Neuron (in vitro differentiated cells): ENCODE data around the gene CAMK2G.

ENCODE experiments used
- H2AFZ ChIP-seq: one replicate; pipeline ENCODE4 v1.6.1; 2013; ENCODE audit warnings: low read depth, mild to moderate bottlenecking, inconsistent platforms, low read length, moderate library complexity
- H3K27me3 ChIP-seq: one replicate; pipeline ENCODE4 v1.6.1; 2013; ENCODE audit warnings: low read length; ENCODE audit not compliant: insufficient read depth
- H3K36me3 ChIP-seq: one replicate; pipeline ENCODE4 v1.6.1; 2013; ENCODE audit warnings: low read length; ENCODE audit not compliant: insufficient read depth
- H3K4me1 ChIP-seq: one replicate; pipeline ENCODE4 v1.6.1; 2013; ENCODE audit warnings: low read length; ENCODE audit not compliant: insufficient read depth
- H3K4me3 ChIP-seq: 2 replicates; pipeline ENCODE4 v1.5.1; 2013; ENCODE audit warnings: mild to moderate bottlenecking, low read length, moderate library complexity
- H3K9me3 ChIP-seq: one replicate; pipeline ENCODE4 v1.6.1; 2013; ENCODE audit warnings: low read length

The CAMK2G gene

DNA sequence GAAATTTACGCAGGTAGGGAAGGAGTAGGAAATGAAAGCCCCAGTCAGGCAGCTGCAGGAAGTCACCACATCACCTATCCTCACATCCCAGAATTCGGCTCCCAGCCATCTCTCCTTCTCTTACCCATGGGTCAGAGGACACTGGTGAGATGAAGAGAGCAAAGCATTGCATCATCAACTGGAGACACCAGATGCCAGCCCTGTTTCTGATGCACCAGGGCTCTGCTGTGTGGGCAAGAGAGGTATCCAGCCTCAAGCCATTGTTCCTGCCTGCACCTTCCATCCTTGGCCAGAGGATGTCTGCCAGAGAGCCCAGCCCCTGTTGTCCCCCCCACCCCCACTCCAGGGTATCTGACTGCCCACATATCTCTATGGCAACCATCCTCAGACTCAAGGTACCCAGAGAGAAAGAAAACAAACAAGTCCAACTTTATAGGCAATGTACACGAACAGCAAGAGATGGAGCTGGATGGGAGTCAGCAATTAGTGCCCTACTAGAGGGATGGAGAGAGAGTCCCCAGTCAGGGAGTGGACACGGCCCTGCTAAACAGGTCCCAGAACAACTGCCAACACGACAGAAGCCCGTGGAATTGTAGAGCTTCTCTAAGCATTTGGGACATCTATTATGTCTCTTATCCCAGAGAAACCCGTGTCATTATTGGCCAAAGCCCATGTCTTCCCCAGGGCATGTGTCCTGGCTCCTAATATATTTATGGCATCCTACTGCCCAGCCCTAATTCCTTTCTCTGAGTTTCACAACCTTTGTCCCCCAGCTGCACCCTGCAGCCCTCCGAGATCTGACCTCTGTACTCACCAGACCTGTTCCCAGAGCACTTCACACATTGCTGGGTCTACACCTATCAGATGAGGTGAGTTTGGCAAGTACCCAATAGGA lies 2.8 kb downstream of the CAMK2G start:
- H3K9me3 ChIP-seq: no peaks in the 10 kb centered on the region
- H2AFZ ChIP-seq: no peak overlapping the region
- peaks cover 5% of the 10 kb centered on the region for H3K36me3 ChIP-seq
- no peak overlapping the region for H3K4me3 ChIP-seq
- peaks cover 2% of the 10 kb centered on the region for H3K4me1 ChIP-seq
- H3K27me3 ChIP-seq: no peaks in the 10 kb centered on the region

DNA sequence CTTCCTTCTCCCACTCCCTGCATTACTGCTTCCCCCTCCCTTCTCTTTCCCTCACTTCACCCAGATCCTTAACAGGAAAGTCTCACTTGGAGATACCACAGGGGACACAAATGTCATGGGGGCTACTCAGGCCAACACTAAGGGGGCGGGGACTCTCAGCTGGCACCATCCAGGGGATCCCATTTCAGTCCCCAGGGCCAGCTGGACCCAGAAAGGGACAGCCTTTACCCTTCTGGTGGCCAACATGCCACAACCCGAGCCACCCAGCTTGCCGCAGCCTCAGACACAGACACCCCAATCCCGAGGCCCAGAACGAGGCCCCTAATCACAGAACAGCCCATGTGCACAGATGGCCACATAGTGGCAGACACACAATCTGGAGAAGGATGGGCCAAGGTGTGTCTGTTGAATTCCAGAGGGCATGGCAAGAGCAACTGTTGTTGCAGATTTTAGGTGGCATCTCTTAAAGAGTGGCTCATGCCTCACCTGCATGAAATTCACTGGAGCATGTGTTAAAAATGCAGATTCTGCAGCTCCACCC lies 5.6 kb downstream of the CAMK2G start:
- H3K36me3 ChIP-seq: peaks cover 5% of the 10 kb centered on the region
- H3K4me1 ChIP-seq: peaks cover 2% of the 10 kb centered on the region
- H3K4me3 ChIP-seq: no peak overlapping the region
- no peaks in the 10 kb centered on the region for H3K27me3 ChIP-seq
- no peak overlapping the region for H2AFZ ChIP-seq
- no peaks in the 10 kb centered on the region for H3K9me3 ChIP-seq

DNA sequence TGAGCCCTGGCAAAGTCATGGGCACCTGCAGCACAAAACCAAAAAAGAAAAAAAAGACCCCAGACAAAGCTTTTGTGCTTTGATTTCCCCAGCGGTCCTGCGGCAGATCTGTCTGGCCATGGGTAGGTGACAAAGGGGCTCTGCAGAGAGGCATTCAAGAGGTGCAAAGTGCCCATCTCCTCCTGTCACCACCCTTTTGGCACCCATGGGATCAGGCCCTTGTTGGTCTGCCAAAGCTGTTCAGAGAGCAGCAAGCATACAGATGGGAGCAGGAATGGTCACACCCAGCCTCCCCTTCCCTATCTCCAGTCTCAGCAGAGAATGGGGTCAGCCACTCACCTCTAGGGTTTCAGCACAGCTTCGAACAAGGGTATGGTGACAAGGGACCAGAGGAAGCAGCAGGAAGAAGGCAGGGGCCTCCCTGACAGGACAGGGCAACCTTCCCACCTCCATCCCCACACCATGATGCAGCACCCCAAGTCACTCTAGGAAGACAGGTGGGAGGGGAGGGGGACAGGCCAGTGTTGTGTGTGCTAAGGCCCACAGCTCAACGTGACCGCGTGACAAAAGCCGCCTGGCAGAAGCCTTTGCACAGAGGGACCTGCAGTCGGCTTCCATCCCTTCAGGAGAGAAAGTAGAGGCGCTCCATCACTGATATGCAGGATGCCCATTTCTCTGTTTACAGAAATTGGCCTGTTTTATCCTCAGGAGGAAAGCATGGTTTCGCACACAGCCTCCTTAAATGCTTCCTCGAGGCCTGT lies 6.3 kb downstream of the CAMK2G start:
- Histone ChIP-seq H3K4me3 (no peak overlapping the region), H3K27me3 (no peaks in the 10 kb centered on the region), H3K4me1 (no peaks in the 10 kb centered on the region), H3K9me3 (no peaks in the 10 kb centered on the region), H2AFZ (no peak overlapping the region), H3K36me3 (peaks cover 5% of the 10 kb centered on the region)

- Histone ChIP-seq H3K27me3 (no peaks in the 10 kb centered on the region), H3K36me3 (peaks cover 5% of the 10 kb centered on the region), H3K9me3 (no peaks in the 10 kb centered on the region), H3K4me1 (no peaks in the 10 kb centered on the region), H2AFZ (no peak overlapping the region), H3K4me3 (no peak overlapping the region)
Observed at GRCh38 chr10:73867126-73867807, 7.1 kb downstream of the CAMK2G start.

- Histone ChIP-seq H2AFZ (no peak overlapping the region), H3K27me3 (no peaks in the 10 kb centered on the region), H3K4me1 (no peaks in the 10 kb centered on the region), H3K9me3 (no peaks in the 10 kb centered on the region), H3K36me3 (peaks cover 5% of the 10 kb centered on the region), H3K4me3 (no peak overlapping the region)
Observed at GRCh38 chr10:73866621-73867020, 7.7 kb downstream of the CAMK2G start.

GRCh38 chr10:73865459-73866442 lies 8.6 kb downstream of the CAMK2G start:
- no peaks in the 10 kb centered on the region for H3K4me1 ChIP-seq
- H3K4me3 ChIP-seq: no peak overlapping the region
- H3K36me3 ChIP-seq: peaks cover 3% of the 10 kb centered on the region
- H3K27me3 ChIP-seq: no peaks in the 10 kb centered on the region
- no peak overlapping the region for H2AFZ ChIP-seq
- H3K9me3 ChIP-seq: no peaks in the 10 kb centered on the region

GRCh38 chr10:73865107-73865458 lies 9.3 kb downstream of the CAMK2G start:
- Histone ChIP-seq H3K4me1 (no peaks in the 10 kb centered on the region), H3K27me3 (no peaks in the 10 kb centered on the region), H2AFZ (no peak overlapping the region), H3K4me3 (no peak overlapping the region), H3K9me3 (no peaks in the 10 kb centered on the region), H3K36me3 (peaks cover 9% of the 10 kb centered on the region)

- H3K27me3 ChIP-seq: no peaks in the 10 kb centered on the region
- H3K9me3 ChIP-seq: no peaks in the 10 kb centered on the region
- H3K36me3 ChIP-seq: peaks cover 17% of the 10 kb centered on the region
- no peak overlapping the region for H3K4me3 ChIP-seq
- H2AFZ ChIP-seq: no peak overlapping the region
- H3K4me1 ChIP-seq: no peaks in the 10 kb centered on the region
Observed at GRCh38 chr10:73864229-73864628, 10.1 kb downstream of the CAMK2G start.

GRCh38 chr10:73863039-73863817 lies 11.1 kb downstream of the CAMK2G start:
- peaks cover 22% of the 10 kb centered on the region for H3K36me3 ChIP-seq
- H3K27me3 ChIP-seq: no peaks in the 10 kb centered on the region
- no peaks in the 10 kb centered on the region for H3K9me3 ChIP-seq
- H2AFZ ChIP-seq: no peak overlapping the region
- H3K4me1 ChIP-seq: no peaks in the 10 kb centered on the region
- no peak overlapping the region for H3K4me3 ChIP-seq

GRCh38 chr10:73862011-73862410 lies 12.3 kb downstream of the CAMK2G start:
- no peak overlapping the region for H2AFZ ChIP-seq
- H3K27me3 ChIP-seq: no peaks in the 10 kb centered on the region
- H3K9me3 ChIP-seq: no peaks in the 10 kb centered on the region
- H3K4me3 ChIP-seq: no peak overlapping the region
- peaks cover 22% of the 10 kb centered on the region for H3K36me3 ChIP-seq
- H3K4me1 ChIP-seq: no peaks in the 10 kb centered on the region

DNA sequence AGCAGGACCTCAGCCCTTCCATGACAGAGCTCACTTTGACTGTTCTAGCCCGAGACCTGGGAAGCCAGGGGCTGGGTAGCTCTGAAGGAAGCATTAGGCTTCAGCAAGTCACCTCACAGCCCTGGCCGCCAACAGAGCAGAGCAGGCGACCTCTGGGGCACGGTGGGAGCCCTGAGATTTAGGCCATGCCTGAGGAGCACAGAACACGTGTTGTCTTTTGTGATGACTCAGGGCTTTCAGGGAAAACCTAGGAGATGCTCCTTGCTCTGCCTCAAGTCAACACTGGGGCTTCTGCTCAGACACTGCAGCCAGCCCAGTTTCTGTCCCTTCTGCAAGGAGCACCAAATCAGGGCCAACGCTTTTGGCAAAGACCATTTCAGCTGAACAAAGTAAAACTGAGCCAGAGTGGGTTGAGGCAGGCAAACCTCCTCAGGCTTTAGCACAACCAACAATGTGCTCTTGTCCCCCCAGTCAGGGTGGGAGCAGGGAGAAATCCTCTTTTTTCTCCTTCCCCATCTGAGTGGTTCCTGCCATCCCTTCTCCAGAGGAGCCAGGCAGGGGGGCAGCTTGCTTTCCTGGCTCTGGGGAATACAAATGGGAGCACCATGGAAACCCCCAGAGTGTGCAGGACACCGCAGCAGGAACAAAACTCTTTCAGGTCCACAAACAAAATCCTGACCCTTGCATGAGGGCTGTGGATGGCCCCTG lies 14.4 kb downstream of the CAMK2G start:
- Histone ChIP-seq H3K36me3 (peaks cover 22% of the 10 kb centered on the region), H3K27me3 (no peaks in the 10 kb centered on the region), H3K4me1 (no peaks in the 10 kb centered on the region), H3K4me3 (no peak overlapping the region), H3K9me3 (no peaks in the 10 kb centered on the region), H2AFZ (no peak overlapping the region)
